Activated T-cell treated with anti-CD3 and anti-CD28 coated beads, Interleukin-2, amount 50 U/mL, for 48 hours (primary cell): ENCODE results near the gene CYB561A3.
"Not testable (repeated sequence)": the region's sequence is repeated elsewhere in the genome, so short reads cannot be mapped to it uniquely, and the experiment has no call there.

Experiments used
- DNase-seq, 2 experiments: peaks; one replicate each; pipeline ENCODE4 v3.0.0-alpha.2; 2020

The CYB561A3 gene

GRCh38 chr11:61361741-61362541 is at the start of gene CYB561A3, which contains the start of gene TMEM138:
CYB561A3 (minus strand) TSS chr11:61361882; CDS start chr11:61356713, 5,169 bp downstream.
TMEM138 (plus strand) TSS chr11:61362374; CDS start chr11:61364391, 2,017 bp downstream.
- peak; percentile 93 to 95 for DNase-seq

DNA sequence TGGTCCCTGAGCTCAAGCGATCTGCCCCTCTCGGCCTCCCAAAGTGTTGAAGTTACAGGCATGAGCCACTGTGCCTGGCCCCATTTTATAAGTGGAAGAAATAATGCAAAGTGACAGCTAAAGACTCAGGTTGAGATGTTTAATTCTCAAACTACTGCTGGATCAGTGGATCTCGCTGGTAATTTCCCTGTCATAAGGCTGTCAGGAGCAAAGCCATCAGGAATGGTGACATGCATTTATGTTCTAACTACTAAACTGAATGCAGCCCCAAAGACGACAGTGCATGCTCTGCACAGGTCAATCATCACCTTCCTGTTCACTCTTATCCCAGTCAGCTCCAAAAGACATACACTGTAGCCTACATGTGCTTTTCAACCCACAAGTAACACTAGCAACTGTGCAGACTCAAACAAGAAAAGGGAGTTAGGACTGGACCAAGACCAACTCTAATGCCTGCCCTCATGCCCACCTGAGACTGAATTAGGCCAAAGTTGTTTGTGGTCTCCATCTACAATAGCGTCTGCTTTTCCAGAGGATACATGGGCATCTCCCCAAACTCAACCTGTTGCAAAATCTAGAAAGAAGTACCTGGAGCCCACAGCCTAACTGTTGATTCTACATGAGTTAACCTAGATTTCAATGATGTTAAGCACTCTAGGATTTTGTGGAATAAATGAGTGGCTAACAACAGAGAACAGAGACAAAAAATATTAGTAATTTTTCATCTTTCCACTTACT is 45.5 kb upstream of the CYB561A3 start:
- DNase-seq, result no peak

DNA sequence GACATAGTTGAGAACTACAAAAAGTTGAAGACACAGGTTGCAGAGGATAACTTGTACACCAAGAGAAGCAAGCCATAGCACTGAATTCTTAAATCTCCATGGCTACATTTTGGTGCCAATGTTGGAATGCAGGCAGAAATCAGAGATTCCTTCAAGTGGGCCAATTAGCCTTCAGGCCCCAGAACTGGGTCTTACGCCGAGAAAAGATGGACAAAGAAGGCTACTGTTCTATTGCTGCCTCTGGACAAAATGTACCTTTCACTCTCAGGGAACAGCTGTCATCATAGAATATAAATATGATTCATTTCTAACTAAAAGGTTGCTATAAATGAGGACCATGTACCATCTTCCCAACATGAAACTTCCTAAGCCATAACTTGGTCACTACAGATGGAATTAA is 44.4 kb upstream of the CYB561A3 start:
- no peak for DNase-seq

GRCh38 chr11:61404641-61405040 is 43.0 kb upstream of the CYB561A3 start:
- no peak for DNase-seq

DNA sequence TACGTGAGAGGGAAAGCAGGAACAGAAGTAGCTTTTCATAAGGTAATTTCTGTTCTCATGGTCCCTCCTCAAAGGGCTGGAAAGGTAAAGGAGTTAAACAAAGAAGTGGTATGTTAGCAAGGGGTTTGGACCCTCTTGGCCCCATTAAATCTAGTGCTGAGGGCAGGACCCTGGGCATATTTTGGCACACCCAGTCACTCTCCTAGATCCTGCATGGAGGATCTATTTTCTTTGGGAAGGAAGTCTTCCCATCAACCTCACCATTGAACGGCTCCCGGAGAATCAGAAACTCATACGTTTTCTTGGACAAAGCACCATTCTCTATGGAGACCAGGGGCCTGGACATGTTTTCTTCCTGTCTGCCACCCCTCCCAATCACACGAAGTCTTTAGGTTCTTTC is 42.4 kb upstream of the CYB561A3 start:
- no peak for DNase-seq

DNA sequence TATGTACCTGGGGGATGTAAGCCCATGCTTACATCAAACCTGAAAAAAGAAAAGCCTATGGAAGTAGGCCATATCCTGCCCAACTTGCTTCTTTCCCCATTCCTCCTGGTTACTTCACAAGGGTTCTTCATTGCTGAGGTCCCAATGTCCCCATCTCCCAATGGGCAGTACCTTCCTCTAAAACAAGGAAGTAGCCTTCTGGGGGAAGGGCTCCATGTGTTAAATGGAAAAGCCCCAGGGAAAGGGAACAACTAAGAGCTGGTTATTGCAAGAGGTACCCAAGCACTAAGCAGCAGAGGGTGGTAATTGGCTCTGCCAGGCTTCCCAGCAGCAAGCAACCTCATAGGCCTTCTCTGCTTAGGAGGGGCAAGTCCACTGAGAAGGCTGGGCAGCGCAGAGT is 42.0 kb upstream of the CYB561A3 start:
- no peak for DNase-seq

DNA sequence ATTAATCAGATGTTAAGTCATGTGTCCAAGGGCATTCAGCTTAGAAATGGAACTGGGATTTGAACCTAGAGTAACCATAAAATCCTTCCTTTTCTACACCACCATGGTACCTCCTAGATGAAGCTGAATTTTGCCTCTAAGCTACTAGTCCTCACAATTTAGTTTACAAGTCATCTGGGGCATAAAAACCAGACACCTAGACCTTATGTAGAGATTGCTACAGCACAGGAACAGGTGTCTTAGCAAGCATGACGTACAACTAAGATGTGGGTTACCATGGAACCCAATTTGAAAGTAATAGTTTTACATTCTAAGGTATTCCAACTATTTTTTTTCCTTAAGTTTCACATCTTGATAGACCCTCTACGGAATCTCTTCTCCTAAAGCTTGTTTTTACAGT is 39.9 kb upstream of the CYB561A3 start:
- DNase-seq, result no peak

DNA sequence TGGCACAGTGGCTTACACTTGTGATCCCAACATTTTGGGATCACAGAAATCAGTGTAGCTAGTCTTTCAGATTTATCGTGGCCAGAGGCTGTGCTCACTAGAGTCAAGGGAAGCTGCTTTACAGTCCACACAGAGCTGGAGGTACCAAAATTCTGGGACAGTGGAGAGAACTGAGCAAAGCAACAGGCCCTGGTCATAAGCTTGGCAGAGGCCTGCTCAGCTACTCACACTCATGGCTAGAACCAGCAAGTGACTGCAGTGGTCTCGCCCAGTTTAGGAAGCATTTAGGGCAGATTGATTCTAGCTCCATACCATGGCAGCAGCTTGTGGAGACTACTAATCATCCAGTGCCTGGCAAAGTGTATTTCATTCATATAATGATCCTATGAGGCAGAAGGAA is 39.5 kb upstream of the CYB561A3 start:
- DNase-seq, result no peak

DNA sequence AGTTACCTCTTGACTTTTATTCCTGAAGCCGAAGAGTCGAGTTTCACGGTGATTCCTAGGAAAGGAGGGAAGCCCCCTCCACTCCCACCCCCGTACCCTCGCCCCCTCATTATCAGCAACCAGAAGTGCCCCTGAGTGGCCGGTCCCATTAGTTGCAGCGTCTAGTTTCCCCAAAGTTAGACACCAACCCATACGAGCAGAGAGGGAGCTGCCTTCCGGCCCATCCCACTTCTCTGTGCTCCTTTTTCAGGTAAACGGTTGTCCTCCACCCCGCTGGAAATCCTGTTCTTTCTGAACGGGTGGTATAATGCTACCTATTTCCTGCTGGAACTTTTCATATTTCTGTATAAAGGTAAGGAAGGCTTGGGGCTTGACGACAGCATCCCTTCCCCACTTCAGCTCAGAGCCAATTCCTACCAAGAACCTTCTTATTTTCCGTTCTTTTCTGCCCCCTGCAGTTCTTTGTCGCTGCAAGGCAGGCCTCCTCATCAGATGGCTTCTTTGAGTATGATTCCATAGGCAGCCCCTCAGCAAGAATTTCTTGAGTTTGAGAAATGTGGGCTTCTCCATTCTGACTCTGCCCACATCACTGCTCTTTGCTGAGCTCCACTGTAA is 31.4 kb upstream of the CYB561A3 start:
- peak; percentile 40 to 43 for DNase-seq

- no peak for DNase-seq
Observed at GRCh38 chr11:61390161-61390560, 28.5 kb upstream of the CYB561A3 start.

GRCh38 chr11:61384271-61385242 is 22.9 kb upstream of the CYB561A3 start:
- no peak for DNase-seq

- DNase-seq, result not testable (repeated sequence)
Observed at GRCh38 chr11:61383859-61384258, 22.2 kb upstream of the CYB561A3 start.

GRCh38 chr11:61380884-61381283 is 19.2 kb upstream of the CYB561A3 start:
- no peak for DNase-seq

GRCh38 chr11:61378713-61379313 is 17.1 kb upstream of the CYB561A3 start:
- DNase-seq, result no peak

GRCh38 chr11:61377461-61378160 is 15.9 kb upstream of the CYB561A3 start:
- no peak for DNase-seq

DNA sequence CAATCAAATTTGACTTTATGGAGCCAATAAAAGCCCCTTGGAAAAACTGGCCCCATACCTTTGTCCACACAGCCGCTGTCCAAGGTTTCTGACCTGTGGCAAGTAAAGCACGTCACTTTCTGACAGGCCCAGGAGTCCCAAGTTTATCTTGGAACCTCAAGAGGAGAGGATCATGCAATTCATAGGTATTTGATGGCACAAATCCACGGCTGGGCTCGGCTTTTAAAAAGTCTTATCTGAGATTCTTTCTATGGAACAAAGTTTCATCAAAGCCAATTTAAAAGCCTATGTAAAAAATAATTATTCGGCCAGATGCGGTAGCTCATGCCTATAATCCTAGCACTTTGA is 14.1 kb upstream of the CYB561A3 start:
- DNase-seq, result no peak

GRCh38 chr11:61372659-61373420 is 11.2 kb upstream of the CYB561A3 start:
- DNase-seq, result no peak

DNA sequence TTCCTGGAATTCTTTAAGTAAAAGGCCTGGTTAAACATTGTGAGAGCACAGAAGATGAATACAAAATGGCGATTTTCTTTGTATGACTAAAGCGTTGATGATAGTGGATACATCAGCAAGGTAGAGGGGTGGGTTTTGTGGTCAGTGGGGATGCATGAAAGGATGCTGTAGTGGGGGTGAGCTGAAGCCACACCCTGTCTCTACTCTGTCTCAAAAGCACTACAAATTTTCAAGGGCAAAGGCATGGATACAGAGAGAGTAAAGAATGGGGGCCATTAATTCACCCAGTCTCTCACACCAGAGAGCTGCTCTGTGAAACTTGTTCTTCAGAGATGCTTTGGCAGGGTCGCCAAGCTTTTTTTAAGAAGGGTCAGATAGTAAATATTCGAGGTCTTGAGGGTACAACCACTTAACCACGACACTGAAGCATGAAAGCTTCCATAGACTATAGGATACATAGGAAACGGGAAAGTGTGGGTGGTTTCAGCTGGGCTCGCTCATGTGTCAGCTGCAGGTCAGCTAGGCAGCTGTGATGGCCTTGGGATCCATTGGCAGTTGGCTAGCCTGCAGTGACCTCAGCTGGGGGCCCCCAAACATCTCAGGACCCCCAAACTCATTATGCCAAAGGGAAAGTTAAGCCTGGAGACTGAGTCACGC is 8.8 kb upstream of the CYB561A3 start:
- no peak for DNase-seq

DNA sequence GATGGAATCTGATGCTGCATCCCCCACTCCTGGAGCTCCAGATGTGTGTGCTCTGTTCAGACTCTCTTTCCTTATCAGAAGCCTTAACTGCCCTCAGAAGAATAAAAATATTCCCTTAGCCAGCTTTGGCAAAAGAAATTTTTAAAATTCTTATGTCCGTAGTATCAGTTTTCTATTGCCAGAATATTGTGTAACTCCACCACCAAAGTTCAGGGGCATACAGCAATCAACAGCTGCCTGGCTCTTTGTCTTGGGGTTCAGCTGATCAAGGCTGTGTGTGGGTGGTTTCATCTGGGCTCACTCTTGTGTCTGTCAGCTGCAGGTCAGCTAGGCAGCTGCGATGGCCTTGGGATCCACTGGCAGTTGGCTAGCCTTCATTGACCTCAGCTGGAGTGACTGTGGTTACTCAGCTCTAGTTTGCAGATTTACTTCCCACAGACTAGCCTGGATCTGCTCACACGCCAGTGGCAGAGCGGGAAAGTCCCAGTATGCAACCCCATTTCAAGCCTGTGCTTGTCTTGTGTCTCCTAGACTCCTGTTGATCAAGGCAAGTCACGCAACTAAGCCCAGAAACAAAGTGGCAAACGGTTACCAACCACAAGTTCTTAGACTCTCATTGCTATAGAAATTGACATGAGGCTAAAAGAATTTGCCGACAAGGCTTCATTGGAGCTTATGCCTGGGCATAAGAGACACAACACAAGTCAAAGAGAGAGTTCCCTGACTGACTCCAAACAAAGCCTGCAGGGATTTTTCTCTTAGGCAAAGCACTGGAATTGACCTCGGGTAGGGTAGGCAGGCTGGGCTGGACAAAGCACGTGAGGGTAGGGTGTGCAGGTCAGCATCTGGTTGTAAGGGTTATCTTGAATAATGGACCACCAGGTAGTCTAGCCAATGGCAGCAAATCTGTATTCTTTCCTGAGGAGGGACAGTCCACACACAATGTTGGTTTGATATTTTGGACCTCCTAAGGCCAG is 8.0 kb upstream of the CYB561A3 start:
- no peak for DNase-seq
